Measurements from ENCODE around the gene PCOLCE2. TPM values are rescaled to one million over a fixed set of nuclear protein-coding genes. Genes with fewer than 3 reads are reported as not detected.

Gene PCOLCE2
- total and polyA plus RNA-seq, 4 donors = 6.8 to 14.7 (median 10.1) TPM

- no CpG with 5 or more reads among the region's 1 CpG for WGBS (ENCODE audit: insufficient coverage)
- no peak for DNase-seq (ENCODE audit: low read depth in 4 of 6, low spot score in 6 of 6)
- Histone ChIP-seq H3K27ac (ENCODE audit: low read depth, low read length) (no peak overlapping the region), H3K4me1 (ENCODE audit: control insufficient read depth, insufficient read depth, low read length) (no peaks in the 10 kb centered on the region), H3K9me3 (ENCODE audit: control insufficient read depth, insufficient read depth, low read length) (no peaks in the 10 kb centered on the region), H3K4me3 (ENCODE audit: low read depth, low read length) (no peak overlapping the region), H3K27me3 (ENCODE audit: control insufficient read depth, insufficient read depth, low read length) (no peaks in the 10 kb centered on the region), H3K36me3 (ENCODE audit: control insufficient read depth, insufficient read depth, low read length) (no peaks in the 10 kb centered on the region)
Observed at GRCh38 chr3:142795332-142795731, 93.6 kb downstream of the PCOLCE2 start.

DNA sequence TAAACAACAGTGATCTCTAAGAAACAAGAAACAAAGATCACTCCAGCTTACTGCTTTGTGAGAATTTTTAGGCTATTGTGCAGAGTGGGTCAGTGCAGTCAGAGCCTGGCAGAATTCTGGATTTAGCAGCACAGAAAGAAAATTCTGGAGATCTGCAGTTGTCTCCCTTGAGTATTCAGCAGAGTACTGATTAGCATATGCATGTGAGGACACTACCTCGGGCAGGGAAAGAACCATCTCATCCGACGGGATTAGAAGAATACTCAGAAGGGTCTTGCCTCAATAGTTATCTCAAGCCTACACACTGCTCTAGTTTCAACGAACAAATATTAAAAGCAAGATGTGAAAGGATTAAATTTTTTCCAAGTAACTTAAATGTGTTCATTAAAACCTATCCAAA, 94.4 kb downstream of the PCOLCE2 start:
- DNase-seq (ENCODE audit: low read depth in 4 of 6, low spot score in 6 of 6) = no peak
- no peaks in the 10 kb centered on the region for H3K4me1 ChIP-seq (ENCODE audit: control insufficient read depth, insufficient read depth, low read length)
- no peaks in the 10 kb centered on the region for H3K36me3 ChIP-seq (ENCODE audit: control insufficient read depth, insufficient read depth, low read length)
- H3K4me3 ChIP-seq (ENCODE audit: low read depth, low read length) = no peak overlapping the region
- no peaks in the 10 kb centered on the region for H3K9me3 ChIP-seq (ENCODE audit: control insufficient read depth, insufficient read depth, low read length)
- H3K27me3 ChIP-seq (ENCODE audit: control insufficient read depth, insufficient read depth, low read length) = no peaks in the 10 kb centered on the region
- WGBS (ENCODE audit: insufficient coverage) = no CpG with 5 or more reads among the region's 4 CpGs
- H3K27ac ChIP-seq (ENCODE audit: low read depth, low read length) = no peak overlapping the region

DNA sequence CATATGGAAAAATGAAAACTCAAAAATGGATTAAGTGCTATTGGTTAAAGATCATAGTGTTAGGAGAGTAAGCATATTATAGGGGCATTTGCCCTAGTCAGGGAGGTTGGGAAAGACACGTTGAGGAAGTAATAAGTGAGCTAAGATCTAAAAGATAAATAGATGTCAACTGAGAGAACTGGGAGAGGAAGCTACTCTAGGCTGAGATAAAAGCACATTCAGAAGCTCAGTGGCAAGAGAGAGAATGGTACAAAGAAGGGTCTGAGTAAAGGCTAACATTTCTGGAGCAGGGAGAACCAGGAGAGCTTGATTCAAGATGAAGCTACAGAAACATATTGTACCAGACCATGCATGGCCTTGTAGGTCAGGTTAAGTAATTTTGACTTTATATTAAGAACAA, 101.2 kb downstream of the PCOLCE2 start:
- no peak for DNase-seq (ENCODE audit: low read depth in 4 of 6, low spot score in 6 of 6)
- H3K4me1 ChIP-seq (ENCODE audit: control insufficient read depth, insufficient read depth, low read length) = no peaks in the 10 kb centered on the region
- no peaks in the 10 kb centered on the region for H3K36me3 ChIP-seq (ENCODE audit: control insufficient read depth, insufficient read depth, low read length)
- H3K27me3 ChIP-seq (ENCODE audit: control insufficient read depth, insufficient read depth, low read length) = no peaks in the 10 kb centered on the region
- H3K4me3 ChIP-seq (ENCODE audit: low read depth, low read length) = no peak overlapping the region
- no peak overlapping the region for H3K27ac ChIP-seq (ENCODE audit: low read depth, low read length)
- WGBS (ENCODE audit: insufficient coverage) = 46% methylated on average over 1 of the region's 1 CpG
- no peaks in the 10 kb centered on the region for H3K9me3 ChIP-seq (ENCODE audit: control insufficient read depth, insufficient read depth, low read length)

GRCh38 chr3:142785996-142786395, 102.9 kb downstream of the PCOLCE2 start:
- H3K4me1 ChIP-seq (ENCODE audit: control insufficient read depth, insufficient read depth, low read length) = no peaks in the 10 kb centered on the region
- no peaks in the 10 kb centered on the region for H3K36me3 ChIP-seq (ENCODE audit: control insufficient read depth, insufficient read depth, low read length)
- H3K27ac ChIP-seq (ENCODE audit: low read depth, low read length) = no peak overlapping the region
- H3K9me3 ChIP-seq (ENCODE audit: control insufficient read depth, insufficient read depth, low read length) = no peaks in the 10 kb centered on the region
- no peak overlapping the region for H3K4me3 ChIP-seq (ENCODE audit: low read depth, low read length)
- no CpG with 5 or more reads among the region's 4 CpGs for WGBS (ENCODE audit: insufficient coverage)
- no peak for DNase-seq (ENCODE audit: low read depth in 4 of 6, low spot score in 6 of 6)
- H3K27me3 ChIP-seq (ENCODE audit: control insufficient read depth, insufficient read depth, low read length) = no peaks in the 10 kb centered on the region

DNA sequence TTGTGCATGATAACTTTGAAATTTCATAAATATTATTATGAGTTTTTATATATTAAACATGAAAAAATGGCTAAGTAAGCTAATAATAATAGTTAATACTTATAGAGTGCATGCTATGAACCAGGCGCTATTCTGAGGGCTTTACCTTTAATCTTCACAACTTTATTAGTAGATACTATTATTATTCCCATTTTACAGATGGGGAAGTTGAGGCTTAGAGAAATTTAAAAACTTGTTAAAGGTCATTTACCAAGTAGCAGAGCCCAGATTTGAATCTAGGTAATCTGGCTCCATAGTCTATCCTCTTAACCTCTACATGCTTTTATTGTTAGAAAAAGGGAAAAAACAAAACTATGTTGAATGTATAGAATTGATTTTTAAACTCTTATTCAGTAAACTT, 104.7 kb downstream of the PCOLCE2 start:
- no peak overlapping the region for H3K4me3 ChIP-seq (ENCODE audit: low read depth, low read length)
- no peaks in the 10 kb centered on the region for H3K36me3 ChIP-seq (ENCODE audit: control insufficient read depth, insufficient read depth, low read length)
- H3K9me3 ChIP-seq (ENCODE audit: control insufficient read depth, insufficient read depth, low read length) = no peaks in the 10 kb centered on the region
- WGBS (ENCODE audit: insufficient coverage) = no CpG with 5 or more reads among the region's 1 CpG
- no peak for DNase-seq (ENCODE audit: low read depth in 4 of 6, low spot score in 6 of 6)
- H3K4me1 ChIP-seq (ENCODE audit: control insufficient read depth, insufficient read depth, low read length) = no peaks in the 10 kb centered on the region
- no peaks in the 10 kb centered on the region for H3K27me3 ChIP-seq (ENCODE audit: control insufficient read depth, insufficient read depth, low read length)
- no peak overlapping the region for H3K27ac ChIP-seq (ENCODE audit: low read depth, low read length)

- WGBS (ENCODE audit: insufficient coverage) = 100% methylated on average over 1 of the region's 2 CpGs
- Histone ChIP-seq H3K27ac (ENCODE audit: low read depth, low read length) (no peak overlapping the region), H3K4me3 (ENCODE audit: low read depth, low read length) (no peak overlapping the region), H3K9me3 (ENCODE audit: control insufficient read depth, insufficient read depth, low read length) (no peaks in the 10 kb centered on the region), H3K36me3 (ENCODE audit: control insufficient read depth, insufficient read depth, low read length) (no peaks in the 10 kb centered on the region), H3K4me1 (ENCODE audit: control insufficient read depth, insufficient read depth, low read length) (no peaks in the 10 kb centered on the region), H3K27me3 (ENCODE audit: control insufficient read depth, insufficient read depth, low read length) (no peaks in the 10 kb centered on the region)
- DNase-seq (ENCODE audit: low read depth in 4 of 6, low spot score in 6 of 6) = no peak
Observed at GRCh38 chr3:142782616-142783015, 106.3 kb downstream of the PCOLCE2 start.

DNA sequence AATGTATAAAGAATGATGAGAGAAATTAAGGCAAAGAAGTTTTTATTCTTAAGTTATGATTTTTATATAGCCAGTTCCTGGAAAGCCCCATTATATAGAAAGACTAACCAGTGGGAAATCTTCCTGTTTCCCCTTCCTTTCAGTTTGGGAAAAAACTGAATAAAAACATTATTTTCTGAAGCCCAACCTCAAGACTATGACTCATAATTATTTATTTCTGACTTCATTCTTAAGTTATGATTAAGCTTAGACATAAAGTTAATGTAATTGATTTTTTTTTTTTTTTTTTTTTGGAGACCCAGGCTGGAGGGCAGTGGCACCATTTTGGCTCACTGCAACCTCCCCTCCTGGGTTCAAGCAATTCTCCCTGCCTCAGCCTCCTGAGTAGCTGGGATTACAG, 109.3 kb downstream of the PCOLCE2 start:
- H3K4me3 ChIP-seq (ENCODE audit: low read depth, low read length) = no peak overlapping the region
- no peak overlapping the region for H3K27ac ChIP-seq (ENCODE audit: low read depth, low read length)
- H3K27me3 ChIP-seq (ENCODE audit: control insufficient read depth, insufficient read depth, low read length) = no peaks in the 10 kb centered on the region
- H3K4me1 ChIP-seq (ENCODE audit: control insufficient read depth, insufficient read depth, low read length) = no peaks in the 10 kb centered on the region
- H3K36me3 ChIP-seq (ENCODE audit: control insufficient read depth, insufficient read depth, low read length) = no peaks in the 10 kb centered on the region
- no peak for DNase-seq (ENCODE audit: low read depth in 4 of 6, low spot score in 6 of 6)
- no peaks in the 10 kb centered on the region for H3K9me3 ChIP-seq (ENCODE audit: control insufficient read depth, insufficient read depth, low read length)

DNA sequence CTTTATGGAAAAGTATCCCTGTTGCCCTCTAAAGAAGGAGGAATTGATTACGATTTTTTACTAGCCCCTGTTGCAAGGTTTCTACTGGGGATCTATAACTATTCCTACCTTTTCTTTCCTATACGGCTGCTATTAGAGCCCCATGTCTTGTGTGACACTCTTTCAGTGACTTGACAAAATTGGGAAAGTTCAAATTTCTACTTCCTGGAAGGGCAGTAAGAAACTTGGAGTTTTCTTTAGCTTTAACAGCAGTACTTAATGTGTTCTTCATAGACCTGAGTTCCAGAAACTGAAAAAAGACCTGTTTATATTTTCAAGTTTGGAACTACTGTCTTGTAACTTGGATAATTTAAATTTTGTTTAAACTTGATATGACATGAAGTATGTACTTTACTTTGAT, 110.3 kb downstream of the PCOLCE2 start:
- no CpG with 5 or more reads among the region's 2 CpGs for WGBS (ENCODE audit: insufficient coverage)
- DNase-seq (ENCODE audit: low read depth in 4 of 6, low spot score in 6 of 6) = no peak
- no peak overlapping the region for H3K27ac ChIP-seq (ENCODE audit: low read depth, low read length)
- H3K27me3 ChIP-seq (ENCODE audit: control insufficient read depth, insufficient read depth, low read length) = no peaks in the 10 kb centered on the region
- H3K9me3 ChIP-seq (ENCODE audit: control insufficient read depth, insufficient read depth, low read length) = no peaks in the 10 kb centered on the region
- H3K4me3 ChIP-seq (ENCODE audit: low read depth, low read length) = no peak overlapping the region
- H3K4me1 ChIP-seq (ENCODE audit: control insufficient read depth, insufficient read depth, low read length) = no peaks in the 10 kb centered on the region
- H3K36me3 ChIP-seq (ENCODE audit: control insufficient read depth, insufficient read depth, low read length) = no peaks in the 10 kb centered on the region

GRCh38 chr3:142777927-142778326, 111.0 kb downstream of the PCOLCE2 start:
- Histone ChIP-seq H3K27me3 (ENCODE audit: control insufficient read depth, insufficient read depth, low read length) (no peaks in the 10 kb centered on the region), H3K4me3 (ENCODE audit: low read depth, low read length) (no peak overlapping the region), H3K9me3 (ENCODE audit: control insufficient read depth, insufficient read depth, low read length) (no peaks in the 10 kb centered on the region), H3K36me3 (ENCODE audit: control insufficient read depth, insufficient read depth, low read length) (no peaks in the 10 kb centered on the region), H3K27ac (ENCODE audit: low read depth, low read length) (no peak overlapping the region), H3K4me1 (ENCODE audit: control insufficient read depth, insufficient read depth, low read length) (no peaks in the 10 kb centered on the region)
- no peak for DNase-seq (ENCODE audit: low read depth in 4 of 6, low spot score in 6 of 6)

DNA sequence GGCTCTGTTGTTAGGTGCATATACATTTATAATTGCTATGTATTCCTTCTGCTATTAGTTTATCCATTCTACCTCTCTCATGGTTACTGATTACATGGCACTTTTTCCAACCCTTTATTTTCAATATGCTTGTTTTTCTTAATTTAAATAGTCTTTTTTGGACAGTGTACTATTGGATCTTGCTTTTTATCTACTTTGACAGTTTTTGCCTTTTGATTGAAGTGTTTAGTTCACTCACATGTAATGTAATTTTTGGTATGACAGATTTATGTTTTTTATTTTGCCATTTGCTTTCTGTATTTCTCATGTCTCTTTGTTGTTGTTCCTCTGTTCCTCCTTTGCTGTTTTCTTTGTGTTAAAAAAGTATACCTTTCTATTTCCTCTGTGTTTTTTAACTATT, 120.5 kb downstream of the PCOLCE2 start:
- H3K36me3 ChIP-seq (ENCODE audit: control insufficient read depth, insufficient read depth, low read length) = no peaks in the 10 kb centered on the region
- peaks cover 3% of the 10 kb centered on the region for H3K9me3 ChIP-seq (ENCODE audit: control insufficient read depth, insufficient read depth, low read length)
- H3K4me1 ChIP-seq (ENCODE audit: control insufficient read depth, insufficient read depth, low read length) = no peaks in the 10 kb centered on the region
- H3K4me3 ChIP-seq (ENCODE audit: low read depth, low read length) = no peak overlapping the region
- H3K27ac ChIP-seq (ENCODE audit: low read depth, low read length) = no peak overlapping the region
- DNase-seq (ENCODE audit: low read depth in 4 of 6, low spot score in 6 of 6) = no peak
- no peaks in the 10 kb centered on the region for H3K27me3 ChIP-seq (ENCODE audit: control insufficient read depth, insufficient read depth, low read length)

Measured in spinal cord (tissue), 10 donors.